ENCODE measurements around the gene PUS7. TPM values are rescaled to one million over a fixed set of nuclear protein-coding genes. Genes with fewer than 3 reads are reported as not detected.
A peak's percentile ranks its signal among the peaks of the same experiment; 100 is the strongest.
"Not testable (repeated sequence)": the region's sequence is repeated elsewhere in the genome, so short reads cannot be mapped to it uniquely, and the experiment has no call there.

The PUS7 gene
- total and polyA plus RNA-seq, 2 donors from 2014 or later: 2.6 to 10.6 TPM

DNA sequence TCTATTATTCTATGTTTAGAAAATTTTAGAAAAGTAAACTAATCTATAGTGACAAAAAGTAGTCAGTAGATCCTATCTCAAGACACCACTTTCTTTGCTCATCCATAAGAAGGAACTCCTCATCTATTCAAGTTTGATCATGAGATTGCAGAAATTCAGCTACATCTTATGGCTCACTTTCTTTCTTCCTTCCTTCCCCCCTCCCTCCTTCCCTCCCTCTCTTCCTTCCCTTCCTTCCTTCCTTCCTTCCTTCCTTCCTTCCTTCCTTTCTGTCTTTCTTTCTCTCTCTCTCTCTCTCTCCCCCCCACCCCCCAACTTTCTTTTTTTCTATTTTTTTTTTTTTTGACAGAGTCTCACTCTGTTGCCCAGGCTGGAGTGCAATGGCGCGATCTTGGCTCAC lies 98.1 kb downstream of the PUS7 start:
- Histone ChIP-seq H3K9ac (ENCODE audit: low read length in 3 of 3) (no peak overlapping the region), H3K9me3 (ENCODE audit: control insufficient read depth in 2 of 3, insufficient read depth in 1 of 3, low read length in 3 of 3) (no peaks in the 10 kb centered on the region), H3K36me3 (ENCODE audit: control insufficient read depth in 2 of 3, insufficient read depth in 3 of 3, low read length in 3 of 3) (no peaks in the 10 kb centered on the region), H3K4me3 (ENCODE audit: low read length in 3 of 3) (no peak overlapping the region), H3K27ac (ENCODE audit: low read depth in 2 of 2, low read length in 2 of 2) (no peak overlapping the region), H3K27me3 (ENCODE audit: control insufficient read depth, insufficient read depth, low read length) (no peaks in the 10 kb centered on the region), H3K4me1 (ENCODE audit: control insufficient read depth in 2 of 3, insufficient read depth in 2 of 3, low read depth in 1 of 3, low read length in 3 of 3) (peaks cover 0 to 3% (median 0%) of the 10 kb centered on the region in 3 donors)
- no peak for FAIRE-seq
- TF ChIP-seq, protein P1, sequence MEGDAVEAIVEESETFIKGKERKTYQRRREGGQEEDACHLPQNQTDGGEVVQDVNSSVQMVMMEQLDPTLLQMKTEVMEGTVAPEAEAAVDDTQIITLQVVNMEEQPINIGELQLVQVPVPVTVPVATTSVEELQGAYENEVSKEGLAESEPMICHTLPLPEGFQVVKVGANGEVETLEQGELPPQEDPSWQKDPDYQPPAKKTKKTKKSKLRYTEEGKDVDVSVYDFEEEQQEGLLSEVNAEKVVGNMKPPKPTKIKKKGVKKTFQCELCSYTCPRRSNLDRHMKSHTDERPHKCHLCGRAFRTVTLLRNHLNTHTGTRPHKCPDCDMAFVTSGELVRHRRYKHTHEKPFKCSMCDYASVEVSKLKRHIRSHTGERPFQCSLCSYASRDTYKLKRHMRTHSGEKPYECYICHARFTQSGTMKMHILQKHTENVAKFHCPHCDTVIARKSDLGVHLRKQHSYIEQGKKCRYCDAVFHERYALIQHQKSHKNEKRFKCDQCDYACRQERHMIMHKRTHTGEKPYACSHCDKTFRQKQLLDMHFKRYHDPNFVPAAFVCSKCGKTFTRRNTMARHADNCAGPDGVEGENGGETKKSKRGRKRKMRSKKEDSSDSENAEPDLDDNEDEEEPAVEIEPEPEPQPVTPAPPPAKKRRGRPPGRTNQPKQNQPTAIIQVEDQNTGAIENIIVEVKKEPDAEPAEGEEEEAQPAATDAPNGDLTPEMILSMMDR (IDR thresholded peaks at IDR 0.05; ENCODE audit: borderline replicate concordance, extremely low read depth, insufficient read depth): no peak
- no peak for DNase-seq
- intact Hi-C loops (cut with DNase I): no loop called here

DNA sequence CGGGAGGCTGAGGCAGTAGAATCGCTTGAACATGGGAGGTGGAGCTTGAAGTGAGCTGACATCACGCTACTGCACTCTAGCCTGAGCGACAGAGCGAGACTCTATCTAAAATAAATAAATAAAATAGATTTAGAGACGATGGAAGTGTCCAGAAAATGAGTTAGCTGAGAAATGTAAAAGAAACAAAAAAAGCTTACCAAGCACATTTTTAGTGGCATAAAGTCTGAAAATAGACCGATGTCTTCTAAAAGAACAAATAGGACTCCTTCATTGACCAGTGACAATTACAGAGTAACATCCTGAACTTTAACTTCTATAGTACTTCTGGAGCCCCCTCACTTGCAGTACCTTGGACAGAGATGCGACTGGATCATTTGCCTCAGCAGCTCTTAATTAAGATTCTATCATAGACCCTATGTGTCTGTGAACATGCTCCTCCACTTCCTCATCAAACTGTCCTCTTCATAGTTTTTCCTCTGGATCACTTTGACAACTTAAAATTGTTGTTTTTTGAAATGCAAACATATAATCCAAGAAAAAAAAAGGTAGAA lies 108.1 kb downstream of the PUS7 start:
- H3K27ac ChIP-seq (ENCODE audit: low read depth in 2 of 2, low read length in 2 of 2): no peak overlapping the region
- no peak for FAIRE-seq
- no peak overlapping the region for H3K4me3 ChIP-seq (ENCODE audit: low read length in 3 of 3)
- TF ChIP-seq, protein P1 (IDR thresholded peaks at IDR 0.05; ENCODE audit: borderline replicate concordance, extremely low read depth, insufficient read depth): no peak
- H3K9me3 ChIP-seq (ENCODE audit: control insufficient read depth in 2 of 3, insufficient read depth in 1 of 3, low read length in 3 of 3): no peaks in the 10 kb centered on the region
- H3K27me3 ChIP-seq (ENCODE audit: control insufficient read depth, insufficient read depth, low read length): no peaks in the 10 kb centered on the region
- H3K9ac ChIP-seq (ENCODE audit: low read length in 3 of 3): no peak overlapping the region
- no peaks in the 10 kb centered on the region for H3K36me3 ChIP-seq (ENCODE audit: control insufficient read depth in 2 of 3, insufficient read depth in 3 of 3, low read length in 3 of 3)
- intact Hi-C loops (cut with DNase I): no loop called here
- no peaks in the 10 kb centered on the region for H3K4me1 ChIP-seq (ENCODE audit: control insufficient read depth in 2 of 3, insufficient read depth in 2 of 3, low read depth in 1 of 3, low read length in 3 of 3)
- peak in 1 of 5 donors; percentile 28 for DNase-seq

DNA sequence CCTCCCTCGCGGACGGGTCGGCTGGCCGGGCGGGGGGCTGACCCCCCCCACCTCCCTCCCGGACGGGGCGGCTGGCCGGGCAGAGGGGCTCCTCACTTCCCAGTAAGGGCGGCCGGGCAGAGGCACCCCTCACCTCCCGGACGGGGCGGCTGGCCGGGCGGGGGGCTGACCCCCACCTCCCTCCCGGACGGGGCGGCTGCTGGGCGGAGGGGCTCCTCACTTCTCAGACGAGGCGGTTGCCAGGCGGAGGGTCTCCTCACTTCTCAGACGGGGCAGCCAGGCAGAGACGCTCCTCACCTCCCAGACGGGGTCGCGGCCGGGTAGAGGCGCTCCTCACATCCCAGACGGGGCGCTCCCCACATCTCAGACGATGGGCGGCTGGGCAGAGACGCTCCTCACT lies 111.3 kb downstream of the PUS7 start:
- H3K27ac ChIP-seq (ENCODE audit: low read depth in 2 of 2, low read length in 2 of 2); H3K27me3 ChIP-seq (ENCODE audit: control insufficient read depth, insufficient read depth, low read length); H3K4me3 ChIP-seq (ENCODE audit: low read length in 3 of 3); H3K9ac ChIP-seq (ENCODE audit: low read length in 3 of 3); H3K9me3 ChIP-seq (ENCODE audit: control insufficient read depth in 2 of 3, insufficient read depth in 1 of 3, low read length in 3 of 3); H3K36me3 ChIP-seq (ENCODE audit: control insufficient read depth in 2 of 3, insufficient read depth in 3 of 3, low read length in 3 of 3); FAIRE-seq; intact Hi-C loops (cut with DNase I); H3K4me1 ChIP-seq (ENCODE audit: control insufficient read depth in 2 of 3, insufficient read depth in 2 of 3, low read depth in 1 of 3, low read length in 3 of 3); DNase-seq: not testable (repeated sequence)

DNA sequence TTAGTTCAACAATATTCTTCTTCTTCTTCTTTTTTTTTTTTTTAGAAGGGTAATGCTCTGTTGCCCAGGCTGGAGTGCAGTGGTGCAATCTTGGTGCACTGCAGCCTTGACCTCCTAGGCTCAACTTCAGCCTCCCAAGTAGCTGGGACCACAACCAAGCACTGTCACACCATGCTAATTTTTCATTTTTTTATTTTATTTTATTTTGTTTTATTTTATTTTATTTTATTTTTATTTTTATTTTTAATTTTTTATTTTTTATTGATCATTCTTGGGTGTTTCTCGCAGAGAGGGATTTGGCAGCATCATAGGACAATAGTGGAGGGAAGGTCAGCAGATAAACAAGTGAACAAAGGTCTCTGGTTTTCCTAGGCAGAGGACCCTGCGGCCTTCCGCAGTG lies 112.3 kb downstream of the PUS7 start:
- intact Hi-C loops (cut with DNase I); DNase-seq; H3K4me1 ChIP-seq (ENCODE audit: control insufficient read depth in 2 of 3, insufficient read depth in 2 of 3, low read depth in 1 of 3, low read length in 3 of 3); H3K4me3 ChIP-seq (ENCODE audit: low read length in 3 of 3); H3K27ac ChIP-seq (ENCODE audit: low read depth in 2 of 2, low read length in 2 of 2); H3K9ac ChIP-seq (ENCODE audit: low read length in 3 of 3); H3K36me3 ChIP-seq (ENCODE audit: control insufficient read depth in 2 of 3, insufficient read depth in 3 of 3, low read length in 3 of 3); FAIRE-seq; H3K27me3 ChIP-seq (ENCODE audit: control insufficient read depth, insufficient read depth, low read length); H3K9me3 ChIP-seq (ENCODE audit: control insufficient read depth in 2 of 3, insufficient read depth in 1 of 3, low read length in 3 of 3): not testable (repeated sequence)

Data from kidney (tissue), 14 donors.